Measurements from ENCODE around the gene ATP10B. TPM values are rescaled to one million over a fixed set of nuclear protein-coding genes. Genes with fewer than 3 reads are reported as not detected.

ATP10B gene
- total and polyA plus RNA-seq, 2 experiments from 2014 or later, result not detected

DNA sequence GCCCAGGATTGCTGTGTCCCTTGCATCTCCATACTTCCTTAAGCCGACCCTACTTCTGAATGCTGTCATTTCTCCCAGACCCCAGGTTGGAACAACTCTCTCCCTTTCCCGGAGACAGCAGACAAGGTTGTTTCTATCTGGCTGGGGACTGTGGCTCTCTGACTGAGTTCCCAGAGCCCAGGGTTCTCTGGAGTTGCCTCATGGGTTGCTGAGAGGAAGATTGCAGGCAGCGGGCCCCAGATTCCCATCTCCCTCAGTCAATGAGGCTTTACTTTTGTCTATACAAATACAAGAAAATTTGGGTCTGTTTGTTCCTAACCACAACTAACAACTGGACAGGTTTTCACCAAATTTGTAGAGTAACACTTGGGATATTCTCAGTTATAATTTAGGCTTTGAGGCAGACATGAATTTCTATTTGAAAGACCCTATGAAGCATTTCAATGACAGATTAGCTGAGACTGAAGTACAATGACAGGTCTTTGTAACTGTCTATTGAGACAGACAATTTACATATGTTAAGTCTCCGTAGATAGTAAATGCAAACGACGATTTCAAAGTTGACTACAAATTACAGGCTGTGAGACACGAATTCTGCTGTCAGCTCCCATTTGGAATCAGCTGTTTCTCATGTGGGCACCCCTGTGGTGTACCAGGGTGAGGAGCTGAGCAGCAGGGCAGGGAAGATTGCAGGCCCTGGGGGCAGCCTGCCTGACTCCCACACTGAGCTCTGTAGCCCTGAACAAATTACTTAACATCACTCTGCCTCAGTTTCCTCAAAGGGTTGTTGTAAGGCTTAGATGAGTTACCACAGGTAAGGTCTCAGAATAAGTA, 107.5 kb downstream of the ATP10B start:
- in situ Hi-C loops (cut with MboI), result no loop called here
- Histone ChIP-seq H3K79me2 (ENCODE audit: insufficient read depth) (no peaks in the 10 kb centered on the region), H3K9me3 (ENCODE audit: low read depth) (no peaks in the 10 kb centered on the region), H3K4me1 (ENCODE audit: insufficient read depth) (no peaks in the 10 kb centered on the region), H3F3A (ENCODE audit: insufficient read depth) (no peaks in the 10 kb centered on the region), H4K20me1 (ENCODE audit: insufficient read depth) (no peaks in the 10 kb centered on the region), H3K4me2 (ENCODE audit: unreplicated experiment) (no peak overlapping the region), H3K27me3 (replicated peaks; ENCODE audit: insufficient read depth) (no peaks in the 10 kb centered on the region), H3K36me3 (ENCODE audit: low read depth) (no peaks in the 10 kb centered on the region), H3K9me2 (ENCODE audit: insufficient read depth) (no peaks in the 10 kb centered on the region), H3K4me3 (no peak overlapping the region), H3K27ac (no peak overlapping the region), H3K9ac (no peak overlapping the region), H2AFZ (no peak overlapping the region)
- DNase-seq, result no peak
- 36 to 42% methylated on average over 7 of the region's 7 CpGs for WGBS, 2 experiments (ENCODE audit: low coverage in 1 of 2, low lambda C conversion rate in 2 of 2, missing lambda C conversion rate in 2 of 2)
- TF ChIP-seq EZH2 (IDR thresholded peaks at IDR 0.05; ENCODE audit: insufficient read depth, poor library complexity, severe bottlenecking), result no peak

DNA sequence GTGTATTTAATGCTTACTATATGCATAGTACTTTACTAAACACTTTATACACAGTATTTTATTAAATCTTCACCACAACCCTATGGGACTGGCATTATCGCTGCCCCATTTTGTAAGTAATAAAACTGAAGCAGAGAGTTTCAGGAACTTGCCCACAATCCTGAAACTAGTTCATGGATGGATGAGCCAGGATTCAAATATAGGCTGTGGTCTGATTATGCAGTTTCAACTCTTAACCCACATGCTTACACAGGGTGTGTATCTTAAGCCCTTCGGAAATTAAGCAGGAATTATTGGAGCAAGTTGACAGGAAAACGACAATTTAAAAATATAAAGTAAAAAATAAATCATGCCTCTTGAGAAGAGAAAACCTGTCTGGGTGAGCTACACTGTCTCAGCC, 109.0 kb downstream of the ATP10B start:
- Histone ChIP-seq H3K4me3 (no peak overlapping the region), H3K36me3 (ENCODE audit: low read depth) (no peaks in the 10 kb centered on the region), H4K20me1 (ENCODE audit: insufficient read depth) (no peaks in the 10 kb centered on the region), H3K4me2 (ENCODE audit: unreplicated experiment) (no peak overlapping the region), H3K27me3 (replicated peaks; ENCODE audit: insufficient read depth) (no peaks in the 10 kb centered on the region), H3F3A (ENCODE audit: insufficient read depth) (no peaks in the 10 kb centered on the region), H3K79me2 (ENCODE audit: insufficient read depth) (no peaks in the 10 kb centered on the region), H3K9ac (no peak overlapping the region), H2AFZ (no peak overlapping the region), H3K9me2 (ENCODE audit: insufficient read depth) (no peaks in the 10 kb centered on the region), H3K9me3 (ENCODE audit: low read depth) (no peaks in the 10 kb centered on the region), H3K4me1 (ENCODE audit: insufficient read depth) (no peaks in the 10 kb centered on the region), H3K27ac (no peak overlapping the region)
- TF ChIP-seq EZH2phosphoT487 (IDR thresholded peaks at IDR 0.05; ENCODE audit: insufficient read depth, low read depth) (no peak), EZH2 (IDR thresholded peaks at IDR 0.05; ENCODE audit: insufficient read depth, poor library complexity, severe bottlenecking) (no peak)
- in situ Hi-C loops (cut with MboI), result no loop called here
- WGBS, 2 experiments (ENCODE audit: low coverage in 1 of 2, low lambda C conversion rate in 2 of 2, missing lambda C conversion rate in 2 of 2), result 37 to 40% methylated on average over 3 of the region's 3 CpGs
- DNase-seq, result no peak

DNA sequence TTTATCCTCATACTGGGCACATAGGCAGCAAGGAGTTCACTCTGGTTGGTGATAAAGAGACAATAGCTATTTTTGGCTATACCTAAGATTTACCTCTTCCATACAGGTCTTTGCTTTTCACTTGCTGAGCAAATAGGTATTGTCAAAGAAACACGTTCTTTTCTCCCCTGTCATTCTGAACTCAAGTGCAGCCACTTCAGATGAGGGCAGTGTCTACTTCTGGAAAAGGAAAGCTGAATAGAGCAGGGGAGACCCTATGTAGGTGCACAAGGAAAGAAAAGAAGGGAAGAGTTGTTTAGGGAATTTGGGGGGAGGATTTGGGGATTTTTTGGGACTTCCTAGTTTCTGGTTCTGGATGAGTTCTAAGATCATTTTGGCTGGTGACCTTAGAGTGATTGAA, 109.6 kb downstream of the ATP10B start:
- no peaks in the 10 kb centered on the region for H3K9me2 ChIP-seq (ENCODE audit: insufficient read depth)
- in situ Hi-C loops (cut with MboI), result no loop called here
- TF ChIP-seq EZH2 (IDR thresholded peaks at IDR 0.05; ENCODE audit: insufficient read depth, poor library complexity, severe bottlenecking) (no peak), EZH2phosphoT487 (IDR thresholded peaks at IDR 0.05; ENCODE audit: insufficient read depth, low read depth) (no peak)
- H3K9ac ChIP-seq, result no peak overlapping the region
- no peaks in the 10 kb centered on the region for H3F3A ChIP-seq (ENCODE audit: insufficient read depth)
- H3K36me3 ChIP-seq (ENCODE audit: low read depth), result no peaks in the 10 kb centered on the region
- no peaks in the 10 kb centered on the region for H3K4me1 ChIP-seq (ENCODE audit: insufficient read depth)
- H2AFZ ChIP-seq, result no peak overlapping the region
- no peak for DNase-seq
- H3K79me2 ChIP-seq (ENCODE audit: insufficient read depth), result no peaks in the 10 kb centered on the region
- WGBS, 2 experiments (ENCODE audit: low coverage in 1 of 2, low lambda C conversion rate in 2 of 2, missing lambda C conversion rate in 2 of 2), result 11 to 17% methylated on average over 1 of the region's 1 CpG
- no peak overlapping the region for H3K4me2 ChIP-seq (ENCODE audit: unreplicated experiment)
- H3K9me3 ChIP-seq (ENCODE audit: low read depth), result no peaks in the 10 kb centered on the region
- H4K20me1 ChIP-seq (ENCODE audit: insufficient read depth), result no peaks in the 10 kb centered on the region
- H3K27ac ChIP-seq, result no peak overlapping the region
- H3K4me3 ChIP-seq, result no peak overlapping the region
- H3K27me3 ChIP-seq (replicated peaks; ENCODE audit: insufficient read depth), result no peaks in the 10 kb centered on the region

DNA sequence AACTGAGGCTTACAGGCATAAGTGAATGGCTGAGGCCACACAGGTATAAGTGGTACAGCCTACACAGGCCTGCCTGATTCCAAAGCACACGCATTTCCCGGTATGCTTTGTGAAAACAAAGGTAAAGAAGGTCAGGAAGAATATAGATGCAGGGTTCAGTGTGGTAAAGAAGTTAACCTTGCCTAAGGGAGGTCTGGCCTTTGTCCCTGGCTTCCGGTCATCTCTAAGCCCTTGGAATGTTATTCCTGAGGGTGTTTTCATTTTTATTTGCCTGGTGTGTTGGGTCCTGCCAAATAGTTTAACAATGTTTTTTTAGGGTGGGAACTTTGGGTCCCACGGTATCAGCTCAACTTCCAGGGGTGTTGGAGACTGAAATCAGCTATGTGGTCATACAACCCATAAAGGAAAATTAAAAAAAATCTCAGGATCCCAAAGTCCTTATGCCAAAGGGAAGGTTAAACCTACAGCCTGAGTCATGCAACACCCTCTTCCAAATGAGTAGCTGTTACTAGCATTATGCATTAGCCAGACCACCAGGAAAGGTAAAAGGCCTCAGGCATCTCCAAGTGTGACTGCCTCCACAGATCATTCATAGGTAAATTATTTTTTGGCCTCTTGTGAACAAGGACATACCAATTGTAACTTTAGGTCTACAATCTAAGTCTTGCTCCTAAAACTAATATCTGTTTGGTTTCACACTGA, 124.6 kb downstream of the ATP10B start:
- no peak for DNase-seq
- no peak overlapping the region for H3K27ac ChIP-seq
- no peaks in the 10 kb centered on the region for H3K9me2 ChIP-seq (ENCODE audit: insufficient read depth)
- no peaks in the 10 kb centered on the region for H3K4me1 ChIP-seq (ENCODE audit: insufficient read depth)
- H3K4me3 ChIP-seq, result no peak overlapping the region
- no peak overlapping the region for H2AFZ ChIP-seq
- no peak overlapping the region for H3K9ac ChIP-seq
- no peaks in the 10 kb centered on the region for H3K9me3 ChIP-seq (ENCODE audit: low read depth)
- no peaks in the 10 kb centered on the region for H3K27me3 ChIP-seq (replicated peaks; ENCODE audit: insufficient read depth)
- in situ Hi-C loops (cut with MboI), result no loop called here
- H3K79me2 ChIP-seq (ENCODE audit: insufficient read depth), result no peaks in the 10 kb centered on the region
- no peaks in the 10 kb centered on the region for H3K36me3 ChIP-seq (ENCODE audit: low read depth)
- WGBS, 2 experiments (ENCODE audit: low coverage in 1 of 2, low lambda C conversion rate in 2 of 2, missing lambda C conversion rate in 2 of 2), result 20 to 24% methylated on average over 4 of the region's 4 CpGs
- no peak for TF ChIP-seq EZH2phosphoT487 (IDR thresholded peaks at IDR 0.05; ENCODE audit: insufficient read depth, low read depth)
- no peak for TF ChIP-seq EZH2 (IDR thresholded peaks at IDR 0.05; ENCODE audit: insufficient read depth, poor library complexity, severe bottlenecking)
- H3K4me2 ChIP-seq (ENCODE audit: unreplicated experiment), result no peak overlapping the region
- no peaks in the 10 kb centered on the region for H4K20me1 ChIP-seq (ENCODE audit: insufficient read depth)
- no peaks in the 10 kb centered on the region for H3F3A ChIP-seq (ENCODE audit: insufficient read depth)

All from GM23248 (cell line).